UCSD-AML1 (cell line): Measurements from ENCODE around the gene KBTBD7.
"Not testable (repeated sequence)": the region's sequence is repeated elsewhere in the genome, so short reads cannot be mapped to it uniquely, and the experiment has no call there.

Experiments
- DNase-seq: peaks from one replicate; lab custom pipeline; 2025; ENCODE audit not compliant: unreplicated experiment; lab: John Stamatoyannopoulos, UW

The KBTBD7 gene

GRCh38 chr13:41196620-41197019, 2.3 kb upstream of the KBTBD7 start:
- no peak for DNase-seq

GRCh38 chr13:41196011-41196410, 1.6 kb upstream of the KBTBD7 start:
- no peak for DNase-seq

GRCh38 chr13:41193469-41193868, 900 bp downstream of the KBTBD7 start:
- DNase-seq, result no peak

- DNase-seq, result no peak
Measured at GRCh38 chr13:41188584-41188983, 5.8 kb downstream of the KBTBD7 start.

- DNase-seq, result no peak
Measured at GRCh38 chr13:41186481-41186880, 7.9 kb downstream of the KBTBD7 start.

GRCh38 chr13:41182231-41182630, 12.1 kb downstream of the KBTBD7 start:
- DNase-seq, result no peak

GRCh38 chr13:41179593-41180250, 14.6 kb downstream of the KBTBD7 start:
- DNase-seq, result no peak

GRCh38 chr13:41178040-41178439, 16.3 kb downstream of the KBTBD7 start:
- no peak for DNase-seq

- no peak for DNase-seq
Measured at GRCh38 chr13:41177616-41178015, 16.8 kb downstream of the KBTBD7 start.

GRCh38 chr13:41175576-41175975, 18.8 kb downstream of the KBTBD7 start:
- DNase-seq, result not testable (repeated sequence)

- DNase-seq, result no peak
Measured at GRCh38 chr13:41162151-41162550, 32.2 kb downstream of the KBTBD7 start.

- no peak for DNase-seq
Measured at GRCh38 chr13:41159174-41159573, 35.2 kb downstream of the KBTBD7 start.

GRCh38 chr13:41157048-41157717, 37.2 kb downstream of the KBTBD7 start:
- no peak for DNase-seq

- DNase-seq, result no peak
Measured at GRCh38 chr13:41156620-41157019, 37.7 kb downstream of the KBTBD7 start.

GRCh38 chr13:41154042-41154441, 40.3 kb downstream of the KBTBD7 start:
- DNase-seq, result no peak

GRCh38 chr13:41152005-41152404, 42.4 kb downstream of the KBTBD7 start:
- no peak for DNase-seq

GRCh38 chr13:41150058-41150457, 44.3 kb downstream of the KBTBD7 start:
- no peak for DNase-seq

- no peak for DNase-seq
Measured at GRCh38 chr13:41148419-41149283, 45.7 kb downstream of the KBTBD7 start.

- DNase-seq, result no peak
Measured at GRCh38 chr13:41145136-41145908, 49.0 kb downstream of the KBTBD7 start.

- DNase-seq, result no peak
Measured at GRCh38 chr13:41144576-41144975, 49.8 kb downstream of the KBTBD7 start.
